CD4-positive, alpha-beta T cell treated with Interleukin-4 for 1 hour (primary cell): Measurements from ENCODE around the gene CERS4.
"Not testable (repeated sequence)": the region's sequence is repeated elsewhere in the genome, so short reads cannot be mapped to it uniquely, and the experiment has no call there.

Source experiments
- DNase-seq, 2 donors: peaks; one replicate each; pipeline ENCODE4 v3.0.0-alpha.2; 2020 to 2022

The CERS4 gene, protein sequence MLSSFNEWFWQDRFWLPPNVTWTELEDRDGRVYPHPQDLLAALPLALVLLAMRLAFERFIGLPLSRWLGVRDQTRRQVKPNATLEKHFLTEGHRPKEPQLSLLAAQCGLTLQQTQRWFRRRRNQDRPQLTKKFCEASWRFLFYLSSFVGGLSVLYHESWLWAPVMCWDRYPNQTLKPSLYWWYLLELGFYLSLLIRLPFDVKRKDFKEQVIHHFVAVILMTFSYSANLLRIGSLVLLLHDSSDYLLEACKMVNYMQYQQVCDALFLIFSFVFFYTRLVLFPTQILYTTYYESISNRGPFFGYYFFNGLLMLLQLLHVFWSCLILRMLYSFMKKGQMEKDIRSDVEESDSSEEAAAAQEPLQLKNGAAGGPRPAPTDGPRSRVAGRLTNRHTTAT

DNA sequence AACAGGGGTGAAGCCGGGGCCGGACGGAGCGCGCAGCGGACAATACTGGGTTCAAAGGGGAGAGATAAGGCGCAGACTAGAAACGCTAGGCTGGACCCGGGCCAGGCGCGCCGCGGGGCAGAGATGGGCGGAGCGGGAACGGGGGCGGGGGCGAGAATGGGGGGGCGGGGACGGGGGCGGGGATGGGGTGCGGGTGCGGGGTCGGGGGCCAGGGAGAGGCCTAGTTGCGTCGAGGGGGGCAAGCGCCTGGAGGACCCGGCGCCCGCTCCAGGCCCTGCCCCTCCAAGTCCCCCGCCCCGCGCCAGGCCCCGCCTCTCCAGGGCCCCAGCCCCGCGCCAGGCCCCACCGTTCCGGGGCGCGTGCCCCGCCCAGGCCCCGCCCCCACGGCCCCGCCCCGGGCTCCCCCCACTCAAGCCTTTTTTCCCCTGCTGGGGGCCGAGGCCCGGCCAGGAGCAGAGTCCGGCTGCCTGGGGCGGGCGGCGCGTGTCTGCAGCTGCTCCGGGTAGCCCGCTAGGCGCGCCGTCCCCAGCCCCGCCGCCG, at the start of gene CERS4:
Gene CERS4 (plus strand): TSS at position 449 of the 540 bp plus-strand sequence. CDS start 41,707 bp downstream, outside the sequence.
- peak; percentile 75 to 86 for DNase-seq

DNA sequence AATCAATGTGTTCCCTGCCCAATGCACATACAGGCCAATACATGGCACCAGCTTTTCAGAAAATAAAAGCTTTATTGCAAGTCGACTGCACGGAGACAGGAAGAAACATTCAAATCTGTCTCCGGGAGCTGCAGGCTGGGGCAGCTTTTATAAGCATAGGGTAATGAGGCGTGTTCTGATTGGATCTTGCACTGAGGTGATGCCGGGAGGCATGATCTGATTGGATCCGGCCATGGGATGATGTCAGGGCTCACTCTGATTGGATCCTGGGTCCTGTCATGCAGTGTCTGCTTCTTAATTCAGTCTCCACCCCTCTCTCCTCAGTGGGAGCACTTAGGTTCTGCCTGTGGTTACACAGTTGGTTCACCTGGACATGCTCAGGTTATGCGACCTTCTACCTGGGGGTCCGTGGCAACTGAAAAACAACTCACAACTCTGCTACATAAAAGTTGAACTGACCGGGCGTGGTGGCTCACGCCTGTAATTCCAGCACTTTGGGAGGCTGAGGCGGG, 48.0 kb upstream of the CERS4 start:
- DNase-seq = peak; percentile 2 to 26

DNA sequence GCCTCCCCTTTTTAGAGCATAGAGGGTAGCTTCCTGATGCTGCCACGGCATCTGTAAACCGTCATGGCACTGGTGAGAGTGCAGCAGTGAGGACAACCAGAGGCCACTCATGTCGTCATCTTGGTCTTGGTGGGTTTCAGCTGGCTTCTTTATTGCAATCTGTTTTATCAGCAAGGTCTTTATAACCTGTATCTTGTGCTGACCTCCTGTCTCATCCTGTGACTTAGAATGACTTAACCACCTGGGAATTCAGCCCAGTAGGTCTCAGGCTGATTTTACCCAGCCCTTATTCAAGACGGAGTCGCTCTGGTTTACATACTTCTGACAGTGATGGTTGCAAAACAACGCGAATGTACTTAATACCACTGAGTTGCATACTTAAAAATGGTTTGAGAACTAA, 45.4 kb upstream of the CERS4 start:
- no peak for DNase-seq

DNA sequence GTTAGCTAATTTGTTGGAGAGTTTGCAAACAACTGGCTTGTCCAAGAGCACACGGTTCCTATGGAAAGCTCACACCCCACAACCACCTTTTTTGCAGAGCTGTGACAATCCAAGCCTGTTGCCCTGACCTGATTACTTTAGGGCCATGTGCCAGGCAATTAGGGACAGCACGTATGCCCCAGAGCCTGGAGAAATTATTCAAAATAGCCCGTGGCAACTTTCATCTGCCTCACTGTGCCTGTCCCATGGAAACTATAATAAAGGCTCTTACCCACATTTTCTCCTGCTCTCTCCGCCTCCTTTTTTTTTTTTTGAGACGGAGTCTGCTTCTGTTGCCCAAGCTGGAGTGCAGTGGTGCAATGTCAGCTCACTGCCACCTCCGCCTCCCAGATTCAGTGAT, 41.2 kb upstream of the CERS4 start:
- DNase-seq = no peak

DNA sequence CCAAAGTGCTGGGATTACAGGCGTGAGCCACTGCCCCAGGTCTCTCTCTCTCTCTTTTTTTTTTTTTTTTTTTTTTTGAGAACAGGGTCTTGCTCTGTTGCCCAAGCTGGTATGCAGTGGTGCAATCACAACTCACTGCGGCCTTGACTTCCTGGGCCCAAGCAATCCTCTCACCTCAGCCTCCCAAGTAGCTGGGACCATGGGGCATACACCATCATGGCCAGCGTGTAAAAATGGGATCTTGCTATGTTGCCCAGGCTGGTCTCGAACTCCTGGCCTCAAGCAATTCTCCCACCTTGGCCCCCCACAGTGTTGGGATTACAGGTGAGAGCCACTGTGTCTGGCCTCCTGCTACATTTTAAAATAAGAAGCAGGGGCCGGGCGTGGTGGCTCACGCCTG, 40.6 kb upstream of the CERS4 start:
- DNase-seq = no peak

DNA sequence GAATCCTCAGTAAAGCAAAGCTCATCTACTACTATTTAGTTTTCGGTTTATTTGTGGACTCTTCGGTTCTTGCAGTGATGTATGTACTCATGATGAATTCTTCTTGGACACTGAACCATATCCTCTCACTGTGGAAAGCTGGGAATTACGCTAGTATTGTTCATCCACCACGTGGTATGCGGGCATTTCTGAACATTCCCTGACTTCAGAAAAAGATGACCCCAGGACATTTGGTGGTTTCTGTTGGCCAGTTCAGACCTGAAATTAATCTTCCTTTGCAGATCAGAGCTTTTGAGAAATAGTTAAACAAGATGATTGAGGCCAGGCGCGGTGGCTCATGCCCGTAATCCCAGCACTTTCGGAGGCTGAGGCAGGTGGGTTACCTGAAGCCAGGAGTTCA, 34.5 kb upstream of the CERS4 start:
- DNase-seq = no peak

DNA sequence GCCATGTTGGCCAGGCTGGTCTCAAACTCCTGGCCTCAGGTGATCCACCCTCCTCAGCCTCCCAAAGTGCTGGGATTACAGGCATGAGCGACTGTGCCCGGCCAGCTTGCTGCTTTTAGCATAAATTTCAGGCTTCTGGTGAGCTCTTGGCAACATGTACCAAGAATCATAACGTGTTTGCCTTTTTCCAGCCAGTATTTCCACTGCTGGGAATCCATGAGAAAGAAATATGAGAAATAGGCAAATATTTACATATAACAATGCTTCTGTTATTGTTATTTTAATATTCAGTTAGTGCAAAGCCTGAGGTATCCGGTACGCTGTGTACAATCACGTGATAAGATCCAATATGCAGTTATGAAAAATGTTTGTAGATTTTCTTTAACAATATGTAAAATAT, 29.2 kb upstream of the CERS4 start:
- DNase-seq = no peak

DNA sequence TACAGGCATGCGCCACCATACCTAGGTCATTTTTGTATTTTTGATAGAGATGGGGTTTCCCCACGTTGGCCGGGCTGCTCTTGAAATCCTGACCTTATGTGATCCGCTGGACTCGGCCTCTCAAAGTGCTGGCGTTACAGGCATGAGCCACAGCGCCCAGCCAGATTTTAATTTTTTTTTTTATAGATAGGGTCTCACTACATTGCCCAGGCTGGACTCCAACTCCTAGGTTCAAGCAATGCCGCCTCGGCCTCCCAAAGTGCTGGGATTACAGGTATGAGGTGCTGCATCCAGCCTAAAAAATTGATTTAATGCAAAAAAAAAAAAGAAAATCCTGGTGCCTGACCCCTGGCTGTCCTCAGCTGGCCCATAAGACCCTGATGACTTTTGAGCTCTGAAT, 24.9 kb upstream of the CERS4 start:
- DNase-seq = no peak

DNA sequence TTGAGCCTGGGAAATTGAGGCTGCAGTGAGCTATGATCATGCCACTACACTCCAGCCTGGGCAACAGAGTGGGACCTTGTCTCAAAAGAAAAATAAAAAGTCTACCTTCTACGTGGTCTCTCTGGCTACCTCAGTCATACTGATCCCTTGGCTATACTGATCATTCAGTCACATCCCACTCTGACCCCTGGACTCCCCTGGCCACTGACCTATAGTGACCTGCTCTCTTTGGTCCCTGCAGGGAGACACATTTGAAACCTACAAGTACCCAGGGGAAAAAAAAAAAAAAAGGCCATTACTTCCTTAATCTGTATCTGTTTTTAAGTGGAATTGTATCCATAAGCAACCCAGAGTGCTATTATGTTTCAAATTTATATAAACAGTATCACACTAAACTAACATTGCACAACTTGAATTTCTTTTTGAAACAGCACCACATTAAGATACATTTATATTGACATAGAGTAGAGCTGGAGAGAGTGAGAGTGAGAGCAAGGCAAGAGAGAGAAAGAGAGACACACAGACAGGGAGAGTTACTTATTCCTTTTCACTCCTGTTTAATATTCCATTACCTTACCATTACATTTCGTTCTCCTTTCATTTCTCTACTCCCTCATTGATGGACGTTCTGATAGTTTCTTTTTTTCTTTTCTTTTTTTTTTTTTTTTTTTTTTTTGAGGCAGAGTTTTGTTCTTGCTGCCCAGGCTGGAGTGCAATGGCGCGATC, 23.7 kb upstream of the CERS4 start:
- DNase-seq = no peak

DNA sequence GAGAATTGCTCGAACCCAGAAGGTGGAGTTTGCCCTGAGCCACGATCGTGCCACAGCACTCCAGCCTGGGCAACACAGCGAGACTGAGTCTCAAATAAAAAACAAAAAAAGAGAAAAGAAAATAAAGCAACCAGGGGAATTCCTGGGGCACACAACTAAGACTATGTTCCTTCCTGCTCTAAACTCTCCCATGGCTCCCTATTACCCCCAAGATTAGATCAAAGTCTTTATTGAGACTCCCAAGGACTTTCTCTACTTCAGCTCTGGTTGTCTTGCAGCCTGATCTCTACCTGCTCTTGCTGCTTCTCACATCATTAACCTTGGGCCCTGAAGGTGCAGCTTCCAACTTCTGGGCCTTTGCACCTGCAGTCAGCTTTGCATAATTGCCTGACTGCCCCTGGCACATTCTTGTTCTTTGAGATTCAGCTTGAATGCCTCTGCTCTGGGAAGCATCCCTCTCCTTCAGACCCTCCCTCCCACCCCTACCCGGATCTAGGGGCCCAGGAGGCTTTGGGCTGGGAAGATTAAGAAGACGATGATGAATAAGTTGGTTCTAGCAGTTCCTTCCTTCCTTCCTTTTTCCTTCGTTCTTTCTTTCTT, 16.8 kb upstream of the CERS4 start:
- DNase-seq = no peak

DNA sequence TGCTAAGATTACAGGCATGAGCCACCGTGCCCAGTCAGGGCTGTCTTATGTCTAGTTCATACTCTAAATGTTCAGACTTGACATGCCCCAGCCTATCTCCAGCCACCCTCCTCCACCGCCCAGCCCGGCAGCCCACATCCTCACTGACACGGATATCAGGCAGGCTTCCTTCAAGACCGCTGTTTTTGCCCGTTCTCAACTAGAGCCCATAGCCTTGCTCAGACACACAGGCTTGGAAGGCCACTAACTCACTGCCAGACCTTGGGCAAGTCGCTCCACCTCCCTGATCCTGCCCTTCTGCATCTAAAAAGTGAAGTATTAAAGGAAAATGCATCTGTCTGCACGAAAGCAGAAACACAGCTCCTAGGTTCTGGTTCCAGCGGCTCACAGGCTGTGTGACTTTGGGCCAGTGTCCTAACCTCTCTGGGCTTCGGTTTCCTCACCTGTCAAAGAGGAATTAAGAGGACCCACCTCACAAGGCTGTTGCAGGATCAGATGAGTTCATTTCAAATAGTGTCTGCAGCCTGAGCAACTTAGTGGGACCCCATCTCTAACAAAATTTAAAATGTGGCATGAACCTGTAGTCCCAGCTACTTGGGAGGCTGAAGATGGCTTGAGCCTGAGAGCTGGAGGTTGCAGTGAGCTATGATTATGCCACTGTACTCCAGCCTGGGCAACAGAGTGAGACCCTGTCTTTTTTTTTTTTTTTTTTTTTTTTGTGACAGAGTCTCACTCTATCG, 14.5 kb upstream of the CERS4 start:
- DNase-seq = peak; percentile 61 to 70

DNA sequence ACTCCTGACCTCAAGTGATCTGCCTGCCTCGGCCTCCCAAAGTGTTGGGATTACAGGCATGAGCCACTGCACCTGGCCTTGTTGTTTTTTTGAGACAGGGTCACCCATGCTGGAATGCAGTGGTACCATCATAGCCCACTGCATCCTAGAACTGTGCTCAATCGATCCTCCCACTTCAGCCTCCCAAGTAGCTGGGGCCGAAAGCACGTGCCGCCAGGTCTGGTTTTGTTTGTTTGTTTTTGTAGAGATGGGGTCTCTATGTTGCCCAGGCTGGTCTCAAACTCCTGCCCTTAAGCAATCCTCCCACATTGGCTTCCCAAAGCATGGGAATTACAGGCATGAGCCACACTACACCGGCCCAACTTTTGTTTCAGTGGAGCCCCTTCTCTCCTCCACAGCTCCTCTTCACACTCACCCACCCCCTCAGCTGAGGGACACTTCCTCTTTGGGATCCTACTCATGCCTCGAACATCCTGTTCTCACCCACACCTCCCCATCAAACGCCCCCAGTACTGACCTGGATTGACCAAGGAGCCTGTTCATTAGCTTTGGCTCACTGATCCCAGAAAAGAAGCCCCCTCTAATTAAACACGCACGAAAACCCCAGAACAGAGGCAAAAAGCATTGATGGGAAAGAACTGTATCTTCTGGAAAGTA, 12.8 kb upstream of the CERS4 start:
- DNase-seq = peak in 1 of 2 donors; percentile 24

DNA sequence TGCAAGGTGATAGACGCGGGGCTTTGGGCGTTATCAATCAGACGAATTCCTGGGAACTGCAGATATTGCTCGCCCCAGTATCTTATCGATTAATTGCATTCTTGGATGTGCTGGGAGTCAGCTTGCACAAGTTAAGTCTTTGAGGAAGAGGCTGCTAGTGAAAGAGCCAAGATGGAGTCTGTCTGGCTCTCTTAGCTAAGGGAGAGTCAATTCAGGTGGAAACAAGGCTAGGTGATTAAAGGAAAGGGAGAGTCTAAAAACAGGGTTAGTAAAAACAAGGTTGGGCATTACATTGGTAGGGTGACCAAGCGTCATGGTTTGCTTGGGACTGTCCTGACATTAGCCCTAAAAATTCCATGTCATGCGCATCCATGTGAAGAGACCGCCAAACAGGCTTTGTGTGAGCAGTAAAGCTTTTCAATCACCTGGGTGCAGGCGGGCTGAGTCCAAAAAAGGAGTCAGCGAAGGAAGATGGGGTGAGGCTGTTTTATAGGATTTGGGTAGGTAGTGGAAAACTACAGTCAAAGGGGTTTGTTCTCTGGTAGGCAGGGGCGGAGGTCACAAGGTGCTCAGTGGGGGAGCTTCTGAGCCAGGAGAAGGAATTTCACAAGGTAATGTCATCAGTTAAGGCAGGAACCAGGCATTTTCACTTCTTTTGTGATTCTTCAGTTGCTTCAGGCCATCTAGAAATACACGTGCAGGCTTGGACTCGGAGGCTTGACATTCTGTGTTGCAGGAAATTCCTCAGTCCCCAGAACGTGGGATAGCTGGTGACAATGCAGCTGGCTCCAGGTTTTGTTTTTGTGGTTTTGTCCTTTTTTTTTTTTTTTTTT, 5.7 kb upstream of the CERS4 start:
- not testable (repeated sequence) for DNase-seq

DNA sequence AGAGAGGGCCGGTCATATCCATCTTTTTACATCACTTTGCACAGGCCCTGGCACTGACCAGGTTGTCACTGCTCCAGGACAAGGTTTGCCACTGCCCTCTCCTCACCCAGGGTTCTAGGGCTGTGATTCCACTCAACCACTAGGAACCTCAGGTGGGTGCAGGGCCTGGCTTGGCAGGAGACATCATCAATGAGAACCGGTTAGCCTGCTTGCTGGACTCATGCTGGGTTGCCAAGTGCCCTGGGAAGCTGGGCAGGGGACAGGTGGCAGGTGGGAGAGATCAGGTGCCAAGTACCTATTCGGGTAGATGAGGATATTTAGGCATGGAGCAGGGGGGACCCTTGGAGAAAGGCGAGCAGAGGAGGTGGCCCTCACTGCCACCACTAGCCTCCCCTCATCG, 4.2 kb upstream of the CERS4 start:
- DNase-seq = no peak

DNA sequence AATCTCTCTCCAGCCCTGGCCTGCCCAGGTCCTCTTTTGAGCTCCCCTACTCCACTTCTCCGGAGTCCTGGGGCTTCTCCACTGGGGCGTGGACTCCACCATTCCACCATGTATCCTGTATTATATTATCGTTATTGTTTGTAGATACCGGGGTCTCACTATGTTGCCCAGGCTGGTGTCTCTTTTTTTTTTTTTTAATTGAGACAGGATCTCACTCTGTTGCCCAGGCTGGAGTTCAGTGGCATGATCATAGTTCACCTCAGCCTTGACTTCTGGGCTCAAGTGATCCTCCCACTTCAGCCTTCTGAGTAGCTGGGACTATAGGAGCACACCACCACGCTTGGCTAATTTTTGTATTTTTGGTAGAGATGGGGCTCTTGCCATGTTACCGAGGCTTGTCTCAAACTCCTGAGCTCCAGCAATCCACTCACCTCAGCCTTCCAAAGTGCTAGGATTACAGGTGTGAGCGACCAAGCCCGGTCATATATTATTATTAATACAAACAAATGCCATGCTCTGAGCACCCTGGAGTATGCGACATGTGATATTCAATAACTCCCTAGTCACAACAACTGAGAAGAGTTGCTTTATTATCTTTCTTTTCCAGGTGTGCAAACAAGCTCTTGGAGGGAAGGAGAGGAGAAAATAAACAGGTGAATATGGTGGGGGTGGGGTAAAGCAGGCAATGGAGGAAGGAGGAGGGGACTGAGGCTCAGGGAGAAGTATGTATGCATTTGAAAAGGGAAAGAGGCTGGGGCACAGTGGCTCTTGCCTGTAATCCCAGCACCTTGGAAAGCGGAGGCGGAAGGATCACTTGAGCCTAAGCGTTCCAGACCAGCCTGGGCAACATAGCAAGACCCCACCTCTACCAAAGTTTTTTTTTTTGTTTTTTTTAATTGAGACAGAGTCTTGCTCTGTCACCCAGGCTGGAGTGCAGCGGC, 2.8 kb upstream of the CERS4 start:
- no peak for DNase-seq

DNA sequence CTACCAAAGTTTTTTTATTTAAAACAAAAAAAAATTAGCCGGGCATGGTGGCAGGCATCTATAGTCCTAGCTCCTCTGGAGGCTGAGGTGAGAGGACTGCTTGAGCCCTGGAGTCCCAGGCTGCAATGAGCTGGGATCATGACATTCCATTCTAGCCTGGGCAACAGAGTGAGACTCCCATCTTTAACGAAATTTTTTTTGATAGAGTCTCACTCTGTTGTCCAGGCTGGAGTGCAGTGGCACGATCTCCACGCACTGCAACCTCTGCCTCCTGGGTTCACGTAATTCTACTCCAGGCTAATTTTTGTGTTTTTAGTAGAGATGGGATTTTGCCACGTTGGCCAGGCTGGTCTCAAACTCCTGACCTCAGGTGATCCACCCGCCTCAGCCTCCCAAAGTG, 1.8 kb upstream of the CERS4 start:
- not testable (repeated sequence) for DNase-seq

DNA sequence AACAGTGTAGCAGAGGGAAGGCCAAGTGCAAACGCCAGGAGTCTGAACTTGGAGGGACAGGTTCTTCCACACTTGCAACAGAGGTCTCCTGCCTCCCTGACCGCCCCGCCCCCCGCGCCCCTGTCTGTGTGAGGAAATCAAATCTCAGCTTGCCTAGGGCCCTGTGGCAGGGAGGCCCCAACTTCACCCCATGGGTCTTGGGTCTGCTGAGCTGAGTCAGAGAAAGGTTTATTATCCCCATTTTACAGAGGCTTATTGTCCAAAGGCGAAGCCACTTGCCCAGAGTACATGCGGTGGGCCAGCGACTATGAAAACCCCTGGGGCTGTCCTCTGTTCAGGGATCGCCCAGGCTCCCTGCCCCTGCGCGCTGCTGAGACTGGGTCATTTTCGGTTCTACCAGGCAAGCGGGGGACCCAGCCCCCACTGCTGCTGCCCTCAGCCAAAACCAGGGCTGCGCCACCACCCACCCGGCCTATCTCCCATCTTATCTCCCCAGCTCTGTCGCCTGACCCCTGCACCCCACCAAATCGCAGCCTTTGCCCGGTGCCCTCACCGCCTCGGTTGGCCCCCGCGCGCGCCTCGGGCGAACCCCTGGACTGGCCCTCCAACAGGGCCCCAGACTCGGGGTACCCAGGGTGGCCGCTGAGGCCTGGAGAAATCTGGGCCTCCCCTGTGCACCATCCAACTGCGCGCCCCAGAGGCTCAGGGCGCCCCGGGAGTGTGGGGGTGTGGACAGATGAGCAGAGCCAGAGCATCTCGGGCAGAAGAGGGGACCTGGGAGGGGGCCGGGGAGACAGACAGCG, 850 bp upstream of the CERS4 start:
- no peak for DNase-seq

DNA sequence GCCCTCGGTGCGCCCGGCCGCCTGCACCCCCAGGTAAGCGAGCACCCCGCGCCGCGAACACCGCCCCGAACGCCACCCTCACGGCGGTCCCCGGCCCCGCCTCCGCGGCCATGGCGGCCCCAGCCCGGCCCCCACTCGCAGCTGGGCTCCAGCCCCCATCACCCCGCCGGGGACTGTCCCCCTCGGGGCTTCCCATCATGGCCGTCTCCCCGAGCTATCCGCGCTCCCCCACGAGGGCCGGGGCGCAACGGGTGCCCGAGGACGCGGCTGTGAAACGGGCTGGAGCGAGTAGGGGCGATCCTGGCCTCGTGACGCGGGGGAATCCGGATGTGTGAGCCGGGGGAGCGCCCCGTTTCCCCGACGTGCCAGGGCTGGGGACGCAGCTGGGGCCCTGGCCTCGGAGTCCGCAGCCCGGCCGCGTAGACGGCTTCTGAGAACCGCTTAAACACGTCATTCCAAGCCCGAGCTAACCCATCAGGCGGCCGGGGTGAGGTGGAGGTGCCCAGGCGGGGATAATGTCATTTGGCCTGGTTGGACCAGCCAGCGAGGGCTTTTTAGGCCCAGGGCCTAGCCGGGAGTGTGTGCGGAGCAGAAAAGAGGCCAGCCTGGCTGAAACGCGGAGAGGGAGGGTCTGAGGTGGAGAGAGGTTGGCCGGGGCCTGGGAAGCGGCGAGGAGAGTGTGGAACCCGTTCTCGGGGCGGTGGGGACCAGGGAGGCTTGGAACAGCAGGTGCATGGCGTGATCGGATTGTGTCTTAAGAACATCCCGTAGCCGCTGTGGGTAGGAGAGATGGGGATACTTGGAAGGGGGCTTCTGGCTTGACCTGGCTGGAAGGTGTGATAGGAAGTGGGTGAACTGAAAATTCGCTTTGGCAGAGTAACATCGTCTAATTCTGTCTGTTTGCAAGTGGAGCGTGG, 550 bp downstream of the CERS4 start:
- DNase-seq = peak; percentile 85 to 88
